ENCODE measurements around the gene CRAMP1. TPM values are rescaled to one million over a fixed set of nuclear protein-coding genes. Genes with fewer than 3 reads are reported as not detected.

Gene CRAMP1
- total RNA-seq, 1 experiment from 2014 or later = 33.0 TPM

DNA sequence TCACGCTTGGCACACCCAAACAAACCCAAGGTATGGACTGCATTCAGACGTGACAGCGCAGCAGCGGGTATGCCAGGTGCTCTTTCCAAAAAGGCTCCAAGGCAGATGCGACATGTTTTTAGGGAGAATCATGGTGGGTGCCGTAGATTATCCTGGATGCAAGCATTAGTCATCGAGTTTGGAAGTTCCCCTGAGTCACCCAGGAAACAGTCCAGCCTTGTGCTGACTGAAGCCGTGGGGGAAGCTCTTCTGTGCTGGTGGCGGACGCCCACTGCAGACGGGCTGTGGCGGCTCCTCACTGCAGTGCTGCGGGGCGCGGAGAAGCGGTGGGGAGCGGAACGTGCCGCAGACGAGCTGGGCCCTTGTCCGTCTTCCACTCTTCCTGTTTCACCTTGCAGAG lies 79.8 kb downstream of the CRAMP1 start:
- no TSS peak for BruUV-seq (replicated peaks)
- POLR2A ChIA-PET (ENCODE audit: low non-redundant PET) = no interaction called here
- H3K27ac ChIP-seq (ENCODE audit: low read depth, low read length, poor library complexity, severe bottlenecking) = no peak overlapping the region
- intact Hi-C loops (cut with micrococcal nuclease; ENCODE audit: unreplicated experiment) = no loop called here
- CTCF ChIA-PET = interaction anchor here (2.3 kb wide), 1 partner anchor 14 kb away, joined by 10 read pairs; the partner anchor contains the start of gene MAPK8IP3
- TF ChIP-seq EZH2 (IDR thresholded peaks at IDR 0.05; ENCODE audit: borderline replicate concordance, low read depth, low read length, poor library complexity, severe bottlenecking) = no peak
- TF ChIP-seq, protein P1, sequence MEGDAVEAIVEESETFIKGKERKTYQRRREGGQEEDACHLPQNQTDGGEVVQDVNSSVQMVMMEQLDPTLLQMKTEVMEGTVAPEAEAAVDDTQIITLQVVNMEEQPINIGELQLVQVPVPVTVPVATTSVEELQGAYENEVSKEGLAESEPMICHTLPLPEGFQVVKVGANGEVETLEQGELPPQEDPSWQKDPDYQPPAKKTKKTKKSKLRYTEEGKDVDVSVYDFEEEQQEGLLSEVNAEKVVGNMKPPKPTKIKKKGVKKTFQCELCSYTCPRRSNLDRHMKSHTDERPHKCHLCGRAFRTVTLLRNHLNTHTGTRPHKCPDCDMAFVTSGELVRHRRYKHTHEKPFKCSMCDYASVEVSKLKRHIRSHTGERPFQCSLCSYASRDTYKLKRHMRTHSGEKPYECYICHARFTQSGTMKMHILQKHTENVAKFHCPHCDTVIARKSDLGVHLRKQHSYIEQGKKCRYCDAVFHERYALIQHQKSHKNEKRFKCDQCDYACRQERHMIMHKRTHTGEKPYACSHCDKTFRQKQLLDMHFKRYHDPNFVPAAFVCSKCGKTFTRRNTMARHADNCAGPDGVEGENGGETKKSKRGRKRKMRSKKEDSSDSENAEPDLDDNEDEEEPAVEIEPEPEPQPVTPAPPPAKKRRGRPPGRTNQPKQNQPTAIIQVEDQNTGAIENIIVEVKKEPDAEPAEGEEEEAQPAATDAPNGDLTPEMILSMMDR (conservative IDR thresholded peaks at IDR 0.05; ENCODE audit: low read depth, low read length) = no peak
- H3K4me3 ChIP-seq (ENCODE audit: low read depth, low read length, poor library complexity, severe bottlenecking) = no peak overlapping the region
- H3K36me3 ChIP-seq (ENCODE audit: insufficient read depth, low read length, poor library complexity, severe bottlenecking) = peaks cover 91% of the 10 kb centered on the region
- no peaks in the 10 kb centered on the region for H3K4me1 ChIP-seq (ENCODE audit: insufficient read depth, low read length, poor library complexity, severe bottlenecking)
- no peaks in the 10 kb centered on the region for H3K9me3 ChIP-seq (ENCODE audit: low read depth, low read length, poor library complexity, severe bottlenecking)
- no peaks in the 10 kb centered on the region for H3K27me3 ChIP-seq (replicated peaks; ENCODE audit: insufficient read depth, low read depth, low read length, poor library complexity)
- DNase-seq (ENCODE audit: low spot score) = peak; percentile 35

DNA sequence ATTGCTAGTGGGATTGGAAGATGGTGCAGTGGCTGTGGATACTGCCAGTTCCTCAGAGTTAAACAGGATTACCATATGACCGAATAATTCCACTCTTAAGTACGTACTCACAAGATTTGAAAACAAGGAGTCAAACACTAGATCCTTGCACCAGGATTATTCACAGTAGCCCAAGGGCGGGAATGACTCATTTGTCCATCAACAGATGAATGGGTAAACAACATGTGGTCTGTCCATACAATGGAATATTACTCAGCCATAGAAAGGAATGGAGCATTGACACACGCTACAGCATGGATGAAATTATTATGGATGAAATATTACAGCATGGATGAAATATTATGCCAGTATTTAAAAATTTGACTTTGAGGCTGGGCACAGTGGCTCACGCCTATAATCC lies 84.7 kb downstream of the CRAMP1 start:
- no peaks in the 10 kb centered on the region for H3K9me3 ChIP-seq (ENCODE audit: low read depth, low read length, poor library complexity, severe bottlenecking)
- no peak for DNase-seq (ENCODE audit: low spot score)
- intact Hi-C loops (cut with micrococcal nuclease; ENCODE audit: unreplicated experiment) = no loop called here
- H3K4me1 ChIP-seq (ENCODE audit: insufficient read depth, low read length, poor library complexity, severe bottlenecking) = no peaks in the 10 kb centered on the region
- TF ChIP-seq EZH2 (IDR thresholded peaks at IDR 0.05; ENCODE audit: borderline replicate concordance, low read depth, low read length, poor library complexity, severe bottlenecking) = no peak
- TF ChIP-seq, protein P1 (conservative IDR thresholded peaks at IDR 0.05; ENCODE audit: low read depth, low read length) = no peak
- H3K27ac ChIP-seq (ENCODE audit: low read depth, low read length, poor library complexity, severe bottlenecking) = no peak overlapping the region
- no peaks in the 10 kb centered on the region for H3K27me3 ChIP-seq (replicated peaks; ENCODE audit: insufficient read depth, low read depth, low read length, poor library complexity)
- H3K4me3 ChIP-seq (ENCODE audit: low read depth, low read length, poor library complexity, severe bottlenecking) = no peak overlapping the region
- POLR2A ChIA-PET (ENCODE audit: low non-redundant PET) = no interaction called here
- peaks cover 94% of the 10 kb centered on the region for H3K36me3 ChIP-seq (ENCODE audit: insufficient read depth, low read length, poor library complexity, severe bottlenecking)
- BruUV-seq (replicated peaks) = no TSS peak
- CTCF ChIA-PET = interaction anchor here (0.6 kb wide), 1 partner anchor 85 kb away, joined by 3 read pairs; the partner anchor contains the start of genes CRAMP1 and IFT140

DNA sequence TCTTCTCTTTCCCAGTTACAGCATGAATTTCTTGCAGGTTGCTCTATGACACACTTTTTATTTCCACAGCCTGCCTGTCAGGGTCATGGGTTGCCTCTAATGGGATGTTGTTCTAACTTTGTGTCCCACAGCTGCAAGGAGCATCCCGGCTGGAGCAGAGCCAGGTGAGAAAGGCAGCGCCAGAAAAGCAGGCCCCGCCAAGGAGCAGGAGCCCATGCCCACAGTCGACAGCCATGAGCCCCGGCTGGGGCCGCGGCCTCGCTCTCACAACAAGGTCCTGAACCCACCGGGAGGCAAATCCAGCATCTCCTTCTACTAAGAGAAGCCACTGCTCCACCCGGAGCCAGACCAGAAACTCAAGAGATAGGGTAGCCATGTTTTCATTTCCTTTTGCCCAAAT lies 86.5 kb downstream of the CRAMP1 start:
- CTCF ChIA-PET = no interaction called here
- no TSS peak for BruUV-seq (replicated peaks)
- DNase-seq (ENCODE audit: low spot score) = no peak
- POLR2A ChIA-PET (ENCODE audit: low non-redundant PET) = no interaction called here
- intact Hi-C loops (cut with micrococcal nuclease; ENCODE audit: unreplicated experiment) = no loop called here
- Histone ChIP-seq H3K27ac (ENCODE audit: low read depth, low read length, poor library complexity, severe bottlenecking) (no peak overlapping the region), H3K36me3 (ENCODE audit: insufficient read depth, low read length, poor library complexity, severe bottlenecking) (peaks cover 85% of the 10 kb centered on the region), H3K9me3 (ENCODE audit: low read depth, low read length, poor library complexity, severe bottlenecking) (no peaks in the 10 kb centered on the region), H3K4me3 (ENCODE audit: low read depth, low read length, poor library complexity, severe bottlenecking) (no peak overlapping the region), H3K27me3 (replicated peaks; ENCODE audit: insufficient read depth, low read depth, low read length, poor library complexity) (no peaks in the 10 kb centered on the region), H3K4me1 (ENCODE audit: insufficient read depth, low read length, poor library complexity, severe bottlenecking) (no peaks in the 10 kb centered on the region)
- TF ChIP-seq EZH2 (IDR thresholded peaks at IDR 0.05; ENCODE audit: borderline replicate concordance, low read depth, low read length, poor library complexity, severe bottlenecking) = no peak
- TF ChIP-seq, protein P1 (conservative IDR thresholded peaks at IDR 0.05; ENCODE audit: low read depth, low read length) = no peak

Measured in A673 (cell line).